Glutamatergic neuron (in vitro differentiated cells): Measurements from ENCODE around the gene PRR5L. TPM values are rescaled to one million over a fixed set of nuclear protein-coding genes. Genes with fewer than 3 reads are reported as not detected.

Source experiments
- DNase-seq: peaks from one replicate; pipeline ENCODE4 v3.0.0; 2022
- H3K27ac Mint-ChIP-seq: one replicate; pipeline ENCODE4 v1.8.0; 2020; ENCODE audit warnings: mild to moderate bottlenecking, mixed read lengths, inconsistent platforms; ENCODE audit not compliant: unreplicated experiment
- H3K27me3 Mint-ChIP-seq: one replicate; pipeline ENCODE4 v1.8.0; 2020; ENCODE audit warnings: mild to moderate bottlenecking, moderate library complexity, mixed read lengths, inconsistent platforms; ENCODE audit not compliant: unreplicated experiment
- H3K36me3 Mint-ChIP-seq: one replicate; pipeline ENCODE4 v1.8.0; 2020; ENCODE audit warnings: mild to moderate bottlenecking, mixed read lengths, inconsistent platforms; ENCODE audit not compliant: unreplicated experiment
- H3K4me1 Mint-ChIP-seq: one replicate; pipeline ENCODE4 v1.8.0; 2020; ENCODE audit warnings: mild to moderate bottlenecking, low read depth, mixed read lengths, inconsistent platforms; ENCODE audit not compliant: unreplicated experiment
- H3K4me3 Mint-ChIP-seq: one replicate; pipeline ENCODE4 v1.8.0; 2020; ENCODE audit warnings: mild to moderate bottlenecking, mixed read lengths, inconsistent platforms; ENCODE audit not compliant: unreplicated experiment
- H3K9me3 Mint-ChIP-seq: one replicate; pipeline ENCODE4 v1.8.0; 2020; ENCODE audit warnings: mild to moderate bottlenecking, moderate library complexity, mixed read lengths, inconsistent platforms; ENCODE audit not compliant: unreplicated experiment
- CTCF ChIP-seq: fragments of 200-600 bp; sonication (generic); IDR thresholded peaks from one replicate; pipeline ENCODE4 v1.5.0; 2021; ENCODE audit not compliant: partially characterized antibody, unreplicated experiment
- total RNA-seq: library from RNA; stranded (reverse); fragmentation: NEBNext Ultra II Directional; extraction: Animal tissue kit (Norgen Biotek cat#: 25700); gene quantifications from one replicate; pipeline ENCODE4 v1.2.1, GENCODE V29; 2021; ENCODE audit not compliant: unreplicated experiment

Gene PRR5L
- total RNA-seq, 1 donor from 2014 or later, result 1.6 TPM

- peaks cover 10% of the 10 kb centered on the region for H3K9me3 Mint-ChIP-seq
- no peak overlapping the region for H3K27ac Mint-ChIP-seq
- DNase-seq, result no peak
- H3K4me3 Mint-ChIP-seq, result no peak overlapping the region
- peaks cover 9% of the 10 kb centered on the region for H3K4me1 Mint-ChIP-seq
- peaks cover 2% of the 10 kb centered on the region for H3K27me3 Mint-ChIP-seq
- no peak for TF ChIP-seq CTCF
- peaks cover 13% of the 10 kb centered on the region for H3K36me3 Mint-ChIP-seq
Observed at GRCh38 chr11:36268337-36268985, 27.6 kb upstream of the PRR5L start.

- Mint-ChIP-seq H3K27me3 (peaks cover 2% of the 10 kb centered on the region), H3K4me3 (no peak overlapping the region), H3K4me1 (no peaks in the 10 kb centered on the region), H3K36me3 (peaks cover 13% of the 10 kb centered on the region), H3K9me3 (peaks cover 5% of the 10 kb centered on the region), H3K27ac (no peak overlapping the region)
- no peak for TF ChIP-seq CTCF
- no peak for DNase-seq
Observed at GRCh38 chr11:36270701-36271100, 25.4 kb upstream of the PRR5L start.

GRCh38 chr11:36271794-36272407, 24.2 kb upstream of the PRR5L start:
- no peak overlapping the region for H3K4me3 Mint-ChIP-seq
- H3K36me3 Mint-ChIP-seq, result peaks cover 13% of the 10 kb centered on the region
- H3K4me1 Mint-ChIP-seq, result no peaks in the 10 kb centered on the region
- H3K27me3 Mint-ChIP-seq, result no peaks in the 10 kb centered on the region
- no peak for DNase-seq
- no peak for TF ChIP-seq CTCF
- no peak overlapping the region for H3K27ac Mint-ChIP-seq
- peaks cover 5% of the 10 kb centered on the region for H3K9me3 Mint-ChIP-seq

GRCh38 chr11:36273110-36273509, 23.0 kb upstream of the PRR5L start:
- H3K36me3 Mint-ChIP-seq, result peaks cover 13% of the 10 kb centered on the region
- no peaks in the 10 kb centered on the region for H3K27me3 Mint-ChIP-seq
- no peaks in the 10 kb centered on the region for H3K4me1 Mint-ChIP-seq
- no peak for DNase-seq
- H3K27ac Mint-ChIP-seq, result no peak overlapping the region
- H3K9me3 Mint-ChIP-seq, result peaks cover 5% of the 10 kb centered on the region
- no peak overlapping the region for H3K4me3 Mint-ChIP-seq
- no peak for TF ChIP-seq CTCF

- DNase-seq, result no peak
- Mint-ChIP-seq H3K36me3 (peaks cover 13% of the 10 kb centered on the region), H3K27ac (no peak overlapping the region)
Observed at GRCh38 chr11:36274414-36274813, 21.7 kb upstream of the PRR5L start.

More at GRCh38 chr11:36274414-36274813, 21.7 kb upstream of the PRR5L start:
- no peaks in the 10 kb centered on the region for H3K4me1 Mint-ChIP-seq
- peaks cover 5% of the 10 kb centered on the region for H3K9me3 Mint-ChIP-seq
- no peak overlapping the region for H3K4me3 Mint-ChIP-seq
- no peaks in the 10 kb centered on the region for H3K27me3 Mint-ChIP-seq
- TF ChIP-seq CTCF, result no peak
